ENCODE results near the gene REEP2.

GRCh38 chr5:138495351-138495750 lies 56.5 kb downstream of the REEP2 start:
- TF ChIP-seq, protein P1, sequence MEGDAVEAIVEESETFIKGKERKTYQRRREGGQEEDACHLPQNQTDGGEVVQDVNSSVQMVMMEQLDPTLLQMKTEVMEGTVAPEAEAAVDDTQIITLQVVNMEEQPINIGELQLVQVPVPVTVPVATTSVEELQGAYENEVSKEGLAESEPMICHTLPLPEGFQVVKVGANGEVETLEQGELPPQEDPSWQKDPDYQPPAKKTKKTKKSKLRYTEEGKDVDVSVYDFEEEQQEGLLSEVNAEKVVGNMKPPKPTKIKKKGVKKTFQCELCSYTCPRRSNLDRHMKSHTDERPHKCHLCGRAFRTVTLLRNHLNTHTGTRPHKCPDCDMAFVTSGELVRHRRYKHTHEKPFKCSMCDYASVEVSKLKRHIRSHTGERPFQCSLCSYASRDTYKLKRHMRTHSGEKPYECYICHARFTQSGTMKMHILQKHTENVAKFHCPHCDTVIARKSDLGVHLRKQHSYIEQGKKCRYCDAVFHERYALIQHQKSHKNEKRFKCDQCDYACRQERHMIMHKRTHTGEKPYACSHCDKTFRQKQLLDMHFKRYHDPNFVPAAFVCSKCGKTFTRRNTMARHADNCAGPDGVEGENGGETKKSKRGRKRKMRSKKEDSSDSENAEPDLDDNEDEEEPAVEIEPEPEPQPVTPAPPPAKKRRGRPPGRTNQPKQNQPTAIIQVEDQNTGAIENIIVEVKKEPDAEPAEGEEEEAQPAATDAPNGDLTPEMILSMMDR (IDR thresholded peaks at IDR 0.05; ENCODE audit: low read depth, low read length) = no peak
- TF ChIP-seq POLR2A (IDR thresholded peaks at IDR 0.05; ENCODE audit: extremely low read depth, insufficient read length) (no peak), MYC (IDR thresholded peaks at IDR 0.05; ENCODE audit: low read depth, low read length) (no peak)
- TF ChIP-seq, protein P2, sequence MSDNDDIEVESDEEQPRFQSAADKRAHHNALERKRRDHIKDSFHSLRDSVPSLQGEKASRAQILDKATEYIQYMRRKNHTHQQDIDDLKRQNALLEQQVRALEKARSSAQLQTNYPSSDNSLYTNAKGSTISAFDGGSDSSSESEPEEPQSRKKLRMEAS (IDR thresholded peaks at IDR 0.05; ENCODE audit: low read depth, low read length) = no peak

All from NB4 (cell line).